H1 (cell line): ENCODE results near the gene TDRD6. TPM values are rescaled to one million over a fixed set of nuclear protein-coding genes. Genes with fewer than 3 reads are reported as not detected.
A peak's percentile ranks its signal among the peaks of the same experiment; 100 is the strongest.

ENCODE experiments used
- CTCF ChIA-PET: fragments of 300-600 bp; sonication (Branson Sonifier 250); formaldehyde crosslinking; loops from one replicate; lab custom pipeline; 2021; ENCODE audit not compliant: partially characterized antibody; lab: Charles Lee
- POLR2A ChIA-PET: fragments of 300-600 bp; sonication (Branson Sonifier 250); formaldehyde crosslinking; loops from one replicate; lab custom pipeline; 2021; ENCODE audit warnings: inconsistent platforms; ENCODE audit not compliant: partially characterized antibody; lab: Charles Lee
- DNase-seq, 2 experiments: peaks; one replicate each; pipeline versions ENCODE4 v3.0.0 to v3.0.0-alpha.2; 2010 to 2022; ENCODE audit warnings: low spot score in 2 of 2, low read depth in 1 of 2, mixed read lengths in 1 of 2
- FAIRE-seq: peaks from 2 replicates; lab custom pipeline; 2011; peaks lifted over from hg19 to GRCh38; lab: Jason Lieb, UNC
- H2AFZ ChIP-seq: 2 replicates; pipeline ENCODE4 v1.8.1; 2012; ENCODE audit warnings: low read length, inconsistent platforms
- H2AK5ac ChIP-seq: 2 replicates; pipeline ENCODE4 v1.6.1; 2013; ENCODE audit warnings: low read depth, low read length
- H2BK120ac ChIP-seq: replicated peaks from 2 replicates; pipeline ENCODE3; 2013; ENCODE audit warnings: low read depth, low read length, inconsistent platforms
- H2BK12ac ChIP-seq: 2 replicates; pipeline ENCODE4 v1.6.1; 2013; ENCODE audit warnings: low read depth, low read length
- H2BK15ac ChIP-seq: 2 replicates; pipeline ENCODE4 v1.6.1; 2013; ENCODE audit warnings: low read length
- H2BK20ac ChIP-seq: 2 replicates; pipeline ENCODE4 v1.6.1; 2013; ENCODE audit warnings: low read length
- H2BK5ac ChIP-seq: 2 replicates; pipeline ENCODE4 v1.6.1; 2013; ENCODE audit warnings: low read depth, low read length
- H3K14ac ChIP-seq: 2 replicates; pipeline ENCODE4 v1.6.1; 2013; ENCODE audit warnings: inconsistent platforms; ENCODE audit not compliant: insufficient read length
- H3K18ac ChIP-seq: 2 replicates; pipeline ENCODE4 v1.6.1; 2013; ENCODE audit warnings: low read length; ENCODE audit errors: extremely low read depth
- H3K23ac ChIP-seq: 2 replicates; pipeline ENCODE4 v1.6.1; 2013; ENCODE audit warnings: inconsistent platforms; ENCODE audit not compliant: insufficient read length
- H3K23me2 ChIP-seq: 2 replicates; pipeline ENCODE4 v1.6.1; 2013; ENCODE audit warnings: low read depth, low read length
- H3K27ac ChIP-seq: 2 replicates; pipeline ENCODE4 v1.6.1; 2011; ENCODE audit warnings: low read depth, low read length, inconsistent platforms
- H3K27me3 ChIP-seq, 4 experiments: replicated peaks in 1 of 4; 1 replicate in 1 of 4; 2 replicates in 3 of 4; pipeline versions ENCODE4 v1.6.1 to v1.8.1; 2011 to 2013; ENCODE audit warnings: low read length in 3 of 4, mild to moderate bottlenecking in 3 of 4, inconsistent platforms in 2 of 4, mixed read lengths in 2 of 4, moderate library complexity in 1 of 4; ENCODE audit not compliant: control insufficient read depth in 3 of 4, insufficient read depth in 3 of 4; ENCODE audit errors: extremely low read depth in 1 of 4
- H3K36me3 ChIP-seq, 4 experiments: 2 replicates each; pipeline versions ENCODE4 v1.6.1 to v1.8.1; 2011 to 2013; ENCODE audit warnings: mild to moderate bottlenecking in 4 of 4, low read length in 3 of 4, moderate library complexity in 2 of 4, control low read depth in 1 of 4, inconsistent platforms in 1 of 4; ENCODE audit not compliant: insufficient read depth in 4 of 4, control insufficient read depth in 2 of 4
- H3K4ac ChIP-seq: replicated peaks from 2 replicates; pipeline ENCODE3; 2013; ENCODE audit warnings: low read length, low read depth, mixed read lengths, inconsistent platforms; ENCODE audit not compliant: insufficient read length
- H3K4me1 ChIP-seq, 4 experiments: replicated peaks in 1 of 4; 1 replicate in 1 of 4; 2 replicates in 3 of 4; pipeline versions ENCODE4 v1.6.1 to v1.8.1; 2011 to 2013; ENCODE audit warnings: low read length in 3 of 4, inconsistent platforms in 2 of 4, mixed read lengths in 1 of 4; ENCODE audit not compliant: insufficient read depth in 4 of 4, control insufficient read depth in 3 of 4
- H3K4me2 ChIP-seq, 2 experiments: 2 replicates each; pipeline versions ENCODE4 v1.6.1 to v1.8.1; 2011 to 2013; ENCODE audit warnings: low read depth in 2 of 2, low read length in 2 of 2, control low read depth in 1 of 2, inconsistent platforms in 1 of 2, mild to moderate bottlenecking in 1 of 2; ENCODE audit not compliant: insufficient read depth in 1 of 2
- H3K4me3 ChIP-seq, 4 experiments: fragments of 200-600, 300-600 bp in 1 of 4; sonication (generic), shearing (Covaris generic), sonication (Bioruptor Twin) in 1 of 4; 2 replicates each; pipeline versions ENCODE4 v1.5.1 to v1.8.1; 2011 to 2016; ENCODE audit warnings: low read length in 4 of 4, low read depth in 3 of 4, control low read depth in 2 of 4, inconsistent platforms in 2 of 4, mild to moderate bottlenecking in 2 of 4, mixed read lengths in 1 of 4, moderate library complexity in 1 of 4; ENCODE audit not compliant: insufficient read depth in 2 of 4; ENCODE audit errors: extremely low read depth in 1 of 4
- H3K56ac ChIP-seq: replicated peaks from 2 replicates; pipeline ENCODE3; 2013; ENCODE audit warnings: low read depth, mild to moderate bottlenecking, mixed read lengths, low read length, inconsistent platforms; ENCODE audit not compliant: insufficient read length
- H3K79me1 ChIP-seq: 2 replicates; pipeline ENCODE4 v1.6.1; 2013; ENCODE audit warnings: low read depth, low read length, control low read depth
- H3K79me2 ChIP-seq, 2 experiments: 2 replicates each; pipeline versions ENCODE4 v1.6.1 to v1.8.1; 2012 to 2013; ENCODE audit warnings: low read length in 2 of 2, mild to moderate bottlenecking in 2 of 2, inconsistent platforms in 1 of 2; ENCODE audit not compliant: insufficient read depth in 2 of 2, control insufficient read depth in 1 of 2
- H3K9ac ChIP-seq, 4 experiments: replicated peaks in 1 of 4; 1 replicate in 1 of 4; 2 replicates in 3 of 4; pipeline versions ENCODE4 v1.6.1 to v1.8.1; 2011 to 2013; ENCODE audit warnings: low read depth in 3 of 4, low read length in 3 of 4, control low read depth in 2 of 4, mild to moderate bottlenecking in 2 of 4, moderate library complexity in 2 of 4, inconsistent platforms in 1 of 4; ENCODE audit errors: extremely low read depth in 1 of 4
- H3K9me3 ChIP-seq, 2 experiments: 2 replicates each; pipeline versions ENCODE4 v1.6.1 to v1.8.1; 2012 to 2013; ENCODE audit warnings: mild to moderate bottlenecking in 2 of 2, moderate library complexity in 2 of 2, control low read depth in 1 of 2, inconsistent platforms in 1 of 2, low read depth in 1 of 2, low read length in 1 of 2, mixed read lengths in 1 of 2; ENCODE audit not compliant: insufficient read depth in 2 of 2
- H4K20me1 ChIP-seq, 2 experiments: replicated peaks in 1 of 2; 2 replicates each; pipeline versions ENCODE3 to v1.8.1; 2011 to 2013; ENCODE audit warnings: inconsistent platforms in 2 of 2, low read length in 2 of 2, mild to moderate bottlenecking in 1 of 2; ENCODE audit not compliant: insufficient read depth in 2 of 2, control insufficient read depth in 1 of 2
- H4K5ac ChIP-seq: 2 replicates; pipeline ENCODE4 v1.6.1; 2013; ENCODE audit warnings: low read length, low read depth, mixed read lengths, inconsistent platforms; ENCODE audit not compliant: insufficient read length
- H4K8ac ChIP-seq: 2 replicates; pipeline ENCODE4 v1.8.0; 2013; ENCODE audit warnings: mild to moderate bottlenecking, moderate library complexity, low read length, inconsistent platforms; ENCODE audit not compliant: insufficient read depth; ENCODE audit errors: extremely low read depth
- H4K91ac ChIP-seq: replicated peaks from 2 replicates; pipeline ENCODE3; 2013; ENCODE audit warnings: low read length, mixed read lengths, inconsistent platforms; ENCODE audit not compliant: insufficient read length
- BACH1 ChIP-seq: IDR thresholded peaks from 2 replicates; pipeline ENCODE4 v1.6.1; 2012; ENCODE audit warnings: low read length, improper control_type of control experiment
- CTBP2 ChIP-seq: IDR thresholded peaks from 2 replicates; pipeline ENCODE4 v1.7.0; 2011; ENCODE audit warnings: borderline replicate concordance, mild to moderate bottlenecking, moderate library complexity, mixed read lengths, low read length; ENCODE audit not compliant: insufficient read depth, insufficient read length
- HDAC2 ChIP-seq, 2 experiments: fragments of 300-600 bp in 1 of 2; sonication (generic) in 1 of 2; IDR thresholded peaks; 2 replicates each; pipeline ENCODE4 v1.6.1; 2011 to 2012; ENCODE audit warnings: low read depth in 2 of 2, low read length in 2 of 2, mild to moderate bottlenecking in 2 of 2, moderate library complexity in 2 of 2, borderline replicate concordance in 1 of 2, inconsistent platforms in 1 of 2
- JUN ChIP-seq: IDR thresholded peaks from 2 replicates; pipeline ENCODE4 v1.6.1; 2011; ENCODE audit warnings: low read depth, mild to moderate bottlenecking, improper control_type of control experiment, low read length
- JUND ChIP-seq: IDR thresholded peaks from 2 replicates; pipeline ENCODE4 v1.6.1; 2011; ENCODE audit warnings: mild to moderate bottlenecking, improper control_type of control experiment, low read length
- KDM1A ChIP-seq: fragments of 200-600, 300-600 bp; sonication (generic); IDR thresholded peaks from 2 replicates; pipeline ENCODE4 v1.7.1; 2016; ENCODE audit warnings: mild to moderate bottlenecking, low read length, borderline replicate concordance
- RAD21 ChIP-seq, 2 experiments: IDR thresholded peaks in 1 of 2; conservative IDR thresholded peaks in 1 of 2; 2 replicates each; pipeline ENCODE4 v1.6.1; 2011; ENCODE audit warnings: low read depth in 2 of 2, low read length in 2 of 2, improper control_type of control experiment in 1 of 2, inconsistent platforms in 1 of 2, mild to moderate bottlenecking in 1 of 2, moderate library complexity in 1 of 2
- RXRA ChIP-seq: IDR thresholded peaks from 2 replicates; pipeline ENCODE4 v1.6.1; 2011; ENCODE audit warnings: low read depth, mild to moderate bottlenecking, low read length, moderate library complexity; ENCODE audit not compliant: insufficient read depth
- SAP30 ChIP-seq: fragments of 300-600 bp; sonication (generic); IDR thresholded peaks from 2 replicates; pipeline ENCODE4 v1.7.1; 2012; ENCODE audit warnings: low read length, moderate library complexity, mild to moderate bottlenecking, inconsistent platforms; ENCODE audit not compliant: insufficient read depth, insufficient replicate concordance
- SIN3A ChIP-seq, 2 experiments: IDR thresholded peaks in 1 of 2; conservative IDR thresholded peaks in 1 of 2; 2 replicates each; pipeline ENCODE4 v1.6.1; 2011 to 2012; ENCODE audit warnings: low read length in 2 of 2, improper control_type of control experiment in 1 of 2, low read depth in 1 of 2, mild to moderate bottlenecking in 1 of 2
- SIX5 ChIP-seq: IDR thresholded peaks from 2 replicates; pipeline ENCODE4 v1.6.1; 2011; ENCODE audit warnings: mild to moderate bottlenecking, low read depth, low read length
- SP2 ChIP-seq: IDR thresholded peaks from 2 replicates; pipeline ENCODE4 v1.6.1; 2012; ENCODE audit warnings: mild to moderate bottlenecking, low read length, inconsistent platforms
- SUZ12 ChIP-seq: fragments of 200-600 bp; sonication (generic); IDR thresholded peaks from 2 replicates; pipeline ENCODE4 v1.6.1; 2012; ENCODE audit warnings: mild to moderate bottlenecking, inconsistent platforms, low read length, moderate library complexity, mixed read lengths
- TBP ChIP-seq: IDR thresholded peaks from 2 replicates; pipeline ENCODE4 v1.6.1; 2011; ENCODE audit warnings: low read depth, low read length, improper control_type of control experiment
- WGBS, 2 experiments: shearing (Covaris generic) in 1 of 2; methylation state at CpG; one replicate each; pipeline versions ENCODE4 v1.1.6 to v1.1.7; 2013 to 2015; ENCODE audit warnings: low lambda C conversion rate in 2 of 2, mixed read lengths in 2 of 2, inconsistent platforms in 1 of 2, low coverage in 1 of 2, missing lambda C conversion rate in 1 of 2; ENCODE audit not compliant: insufficient replicate concordance in 2 of 2, insufficient coverage in 1 of 2, insufficient read length in 1 of 2; ENCODE audit errors: extremely low coverage in 1 of 2, missing lambda C conversion rate in 1 of 2; 5-methylcytosine and 5-hydroxymethylcytosine counted together
- polyA plus RNA-seq, 7 experiments: library from polyadenylated mRNA; depleted of rRNA in 3 of 7; stranded (reverse) in 5 of 7; unstranded in 2 of 7; fragments of >200 nt in 5 of 7; fragments of 200-250 nt in 2 of 7; gene quantifications; 1 replicate in 5 of 7; 2 replicates in 1 of 7; 4 replicates in 1 of 7; pipeline versions ENCODE4 v1.2.1 to v1.2.3, GENCODE V29; 2011 to 2013; ENCODE audit warnings: missing spikeins in 2 of 7, mixed read lengths in 2 of 7
- total RNA-seq: library from RNA; stranded (reverse); fragmentation: NEBNext Ultra II Directional; extraction: Animal tissue kit (Norgen Biotek cat#: 25700); gene quantifications from 2 replicates; pipeline ENCODE4 v1.2.1, GENCODE V29; 2021

Gene TDRD6
- total and polyA plus RNA-seq, 2 of the 8 experiments (the other 6 are each of a cell fraction or from before 2014, with no cell fraction given): 0.06 to 0.19 TPM

DNA sequence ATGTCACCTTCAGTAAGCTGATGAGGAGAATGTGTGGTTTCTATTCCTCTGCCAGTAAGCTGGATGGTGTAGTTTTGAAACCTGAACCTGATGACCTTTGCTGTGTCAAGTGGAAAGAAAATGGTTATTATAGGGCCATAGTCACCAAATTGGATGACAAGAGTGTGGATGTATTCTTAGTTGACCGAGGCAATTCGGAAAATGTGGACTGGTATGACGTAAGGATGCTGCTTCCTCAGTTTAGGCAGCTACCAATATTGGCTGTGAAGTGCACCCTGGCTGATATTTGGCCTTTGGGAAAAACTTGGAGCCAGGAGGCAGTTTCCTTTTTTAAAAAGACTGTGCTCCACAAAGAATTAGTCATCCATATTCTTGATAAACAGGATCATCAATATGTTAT is 2.0 kb downstream of the TDRD6 start:
- no peak overlapping the region for H3K4me3 ChIP-seq
- H3K36me3 ChIP-seq: no peaks in the 10 kb centered on the region
- 0 out of 2 replicates have a peak, but pooled peaks cover 2% of the 10 kb centered on the region for H3K23me2 ChIP-seq
- no peak overlapping the region for H2BK15ac ChIP-seq
- DNase-seq (no peak), FAIRE-seq (no peak)
- H4K20me1 ChIP-seq: no peaks in the 10 kb centered on the region
- no peak overlapping the region for H3K23ac ChIP-seq
- H4K8ac ChIP-seq: no peak overlapping the region
- H2AK5ac ChIP-seq: no peak overlapping the region
- H3K9me3 ChIP-seq: no peaks in the 10 kb centered on the region
- no peak overlapping the region for H3K9ac ChIP-seq
- no peaks in the 10 kb centered on the region for H3K27me3 ChIP-seq
- H3K79me1 ChIP-seq: no peaks in the 10 kb centered on the region
- no peak overlapping the region for H3K56ac ChIP-seq
- no peak overlapping the region for H2BK20ac ChIP-seq
- H3K14ac ChIP-seq: no peak overlapping the region
- no peak overlapping the region for H2BK120ac ChIP-seq
- no peak overlapping the region for H3K18ac ChIP-seq
- 91% methylated on average over 3 of the region's 3 CpGs; no CpG with 5 or more reads in 1 of the 2 experiments for WGBS, 2 experiments
- no peak overlapping the region for H2BK5ac ChIP-seq
- H3K4me2 ChIP-seq: no peak overlapping the region
- POLR2A ChIA-PET: no interaction called here
- H2BK12ac ChIP-seq: no peak overlapping the region
- H2AFZ ChIP-seq: 0 out of 2 replicates have a peak overlapping the region, but pooled peaks have one; percentile 8
- no peaks in the 10 kb centered on the region for H3K79me2 ChIP-seq
- no peak overlapping the region for H4K91ac ChIP-seq
- H3K27ac ChIP-seq: no peak overlapping the region
- H4K5ac ChIP-seq: no peak overlapping the region
- CTCF ChIA-PET: interaction anchor here (1.2 kb wide), 1 partner anchor 12 kb away, joined by 3 read pairs; no protein-coding TSS in a partner anchor
- no peak overlapping the region for H3K4ac ChIP-seq
- H3K4me1 ChIP-seq: no peaks in the 10 kb centered on the region
- TF ChIP-seq SP2 (no peak), SAP30 (no peak), BACH1 (no peak), CTBP2 (no peak), RXRA (no peak), RAD21 (IDR thresholded peaks at IDR 0.05 in 1 of 2, conservative IDR thresholded peaks at IDR 0.05 in 1 of 2; ENCODE audit: low read depth in 2 of 2, low read length in 2 of 2) (no peak), SIN3A (conservative IDR thresholded peaks at IDR 0.05 in 1 of 2, IDR thresholded peaks at IDR 0.05 in 1 of 2; ENCODE audit: low read depth in 1 of 2, low read length in 2 of 2) (no peak), TBP (no peak), HDAC2 (IDR thresholded peaks at IDR 0.05; ENCODE audit: borderline replicate concordance in 1 of 2, low read depth in 2 of 2, low read length in 2 of 2) (no peak), SIX5 (no peak), JUND (no peak), JUN (no peak), KDM1A (no peak), SUZ12 (no peak)
